SK-N-SH (cell line): ENCODE results near the gene GADD45B. TPM values are rescaled to one million over a fixed set of nuclear protein-coding genes. Genes with fewer than 3 reads are reported as not detected.
A peak's percentile ranks its signal among the peaks of the same experiment; 100 is the strongest.

Experiments used
- CTCF ChIA-PET: fragments of 300-600, 350-600 bp; formaldehyde crosslinking; extraction: SDS; loops from one replicate; lab custom pipeline; 2021; lab: Yijun Ruan, JAX
- POLR2A ChIA-PET: fragments of 350-600 bp; sonication (Branson Sonifier 250); formaldehyde crosslinking; extraction: SDS; loops from one replicate; lab custom pipeline; 2020; ENCODE audit warnings: antibody characterized with exemption, inconsistent platforms; lab: Yijun Ruan, JAX
- DNase-seq: peaks from one replicate; pipeline ENCODE4 v3.0.0; 2012
- H2AFZ ChIP-seq: fragments of 200-600 bp; sonication (generic); 2 replicates; pipeline ENCODE4 v1.8.1; 2016; ENCODE audit warnings: antibody characterized with exemption, mild to moderate bottlenecking, low read depth
- H3F3A ChIP-seq: fragments of 200-600 bp; sonication (generic); replicated peaks from 2 replicates; pipeline ENCODE3; 2016; ENCODE audit warnings: antibody characterized with exemption, mild to moderate bottlenecking; ENCODE audit not compliant: insufficient read depth
- H3K27ac ChIP-seq, 2 experiments: fragments of 200-500 bp in 1 of 2; fragments of 200-600 bp in 1 of 2; sonication (Bioruptor generic) in 1 of 2; sonication (generic), shearing (Covaris generic) in 1 of 2; 2 replicates each; pipeline versions ENCODE4 v1.5.1 to v1.6.1; 2014 to 2016; ENCODE audit warnings: low read depth in 2 of 2, inconsistent platforms in 1 of 2, low read length in 1 of 2, mild to moderate bottlenecking in 1 of 2, mixed read lengths in 1 of 2
- H3K27me3 ChIP-seq: fragments of 200-600 bp; sonication (generic), shearing (Covaris generic); 2 replicates; pipeline ENCODE4 v1.6.1; 2016; ENCODE audit warnings: mixed run types; ENCODE audit not compliant: insufficient read depth
- H3K36me3 ChIP-seq, 2 experiments: fragments of 200-500 bp in 1 of 2; fragments of 200-600 bp in 1 of 2; sonication (Bioruptor generic) in 1 of 2; sonication (generic) in 1 of 2; replicated peaks in 1 of 2; 2 replicates each; pipeline versions ENCODE3 to v1.5.1; 2014 to 2016; ENCODE audit warnings: low read length in 1 of 2, mild to moderate bottlenecking in 1 of 2; ENCODE audit not compliant: insufficient read depth in 2 of 2, control insufficient read depth in 1 of 2
- H3K4me1 ChIP-seq, 2 experiments: fragments of 200-500 bp in 1 of 2; fragments of 200-600 bp in 1 of 2; sonication (Bioruptor generic) in 1 of 2; sonication (generic), shearing (Covaris generic) in 1 of 2; 2 replicates each; pipeline versions ENCODE4 v1.5.1 to v1.6.1; 2014 to 2016; ENCODE audit warnings: low read depth in 1 of 2, low read length in 1 of 2, mixed run types in 1 of 2; ENCODE audit not compliant: insufficient read depth in 2 of 2, control insufficient read depth in 1 of 2
- H3K4me2 ChIP-seq: fragments of 200-600 bp; sonication (generic), shearing (Covaris generic); 2 replicates; pipeline ENCODE4 v1.6.1; 2017; ENCODE audit warnings: mixed run types
- H3K4me3 ChIP-seq, 2 experiments: fragments of 200-500 bp in 1 of 2; fragments of 200-600 bp in 1 of 2; sonication (Bioruptor generic) in 1 of 2; sonication (generic), shearing (Covaris generic) in 1 of 2; 2 replicates each; pipeline versions ENCODE4 v1.5.1 to v1.8.1; 2014 to 2016; ENCODE audit warnings: low read depth in 2 of 2, inconsistent platforms in 1 of 2, low read length in 1 of 2, mild to moderate bottlenecking in 1 of 2, mixed read lengths in 1 of 2, moderate library complexity in 1 of 2
- H3K79me2 ChIP-seq: fragments of 200-600 bp; sonication (generic); 2 replicates; pipeline ENCODE4 v1.8.1; 2017; ENCODE audit warnings: mild to moderate bottlenecking; ENCODE audit not compliant: insufficient read depth
- H3K9ac ChIP-seq: fragments of 200-600 bp; sonication (generic); 2 replicates; pipeline ENCODE4 v1.6.1; 2017; ENCODE audit warnings: mixed run types
- H3K9me2 ChIP-seq: fragments of 200-600 bp; sonication (generic); 2 replicates; pipeline ENCODE4 v1.6.1; 2017; ENCODE audit warnings: mixed run types
- H3K9me3 ChIP-seq: fragments of 200-600 bp; sonication (generic); 2 replicates; pipeline ENCODE4 v1.6.1; 2017; ENCODE audit warnings: mixed run types, mild to moderate bottlenecking, moderate library complexity
- H4K20me1 ChIP-seq: fragments of 200-600 bp; sonication (generic); 2 replicates; pipeline ENCODE4 v1.6.1; 2017; ENCODE audit warnings: mild to moderate bottlenecking, mixed run types; ENCODE audit not compliant: insufficient read depth
- CHD2 ChIP-seq: fragments of 150-350 bp; IDR thresholded peaks from 2 replicates; pipeline ENCODE4 v1.6.1; 2018; ENCODE audit warnings: low read length; ENCODE audit not compliant: partially characterized antibody
- CTCF ChIP-seq: fragments of 200-600 bp; sonication (generic); IDR thresholded peaks from 2 replicates; pipeline ENCODE4 v1.6.1; 2017; ENCODE audit warnings: antibody characterized with exemption, mild to moderate bottlenecking, moderate library complexity
- EP300 ChIP-seq, 2 experiments: IDR thresholded peaks; 2 replicates each; pipeline versions ENCODE4 v1.4.0 to v1.6.1; 2012; ENCODE audit warnings: borderline replicate concordance in 1 of 2, low read depth in 1 of 2, low read length in 1 of 2
- EZH2phosphoT487 ChIP-seq: fragments of 200-600 bp; sonication (generic); IDR thresholded peaks from 2 replicates; pipeline ENCODE4 v1.6.1; 2017; ENCODE audit warnings: low read depth, mixed run types, mild to moderate bottlenecking, antibody characterized with exemption, moderate library complexity, borderline replicate concordance
- FOXJ3 ChIP-seq: sonication (generic); formaldehyde crosslinking; IDR thresholded peaks from 2 replicates; pipeline ENCODE4 v1.5.1; 2020; ENCODE audit warnings: mild to moderate bottlenecking, missing genetic modification reagents
- GABPA ChIP-seq: IDR thresholded peaks from 2 replicates; pipeline ENCODE4 v1.4.0; 2012; ENCODE audit warnings: low read depth, mild to moderate bottlenecking
- IRF3 ChIP-seq: fragments of 150-350 bp; IDR thresholded peaks from 2 replicates; pipeline ENCODE4 v1.6.1; 2016; ENCODE audit warnings: mild to moderate bottlenecking, low read depth, low read length
- MXI1 ChIP-seq: IDR thresholded peaks from 2 replicates; pipeline ENCODE4 v1.6.1; 2012; ENCODE audit warnings: mild to moderate bottlenecking, low read depth, low read length, improper control_type of control experiment
- NRF1 ChIP-seq: IDR thresholded peaks from 2 replicates; pipeline ENCODE4 v1.6.1; 2012; ENCODE audit warnings: low read depth, mild to moderate bottlenecking, low read length
- RAD21 ChIP-seq: IDR thresholded peaks from 2 replicates; pipeline ENCODE4 v1.6.1; 2012; ENCODE audit warnings: mild to moderate bottlenecking, low read length
- RCOR1 ChIP-seq: fragments of 150-350 bp; IDR thresholded peaks from 2 replicates; pipeline ENCODE4 v1.6.1; 2017; ENCODE audit warnings: antibody characterized with exemption, low read length
- RFX5 ChIP-seq: IDR thresholded peaks from 2 replicates; pipeline ENCODE4 v1.6.1; 2012; ENCODE audit warnings: mild to moderate bottlenecking, improper control_type of control experiment, low read length
- SIN3A ChIP-seq: IDR thresholded peaks from 2 replicates; pipeline ENCODE4 v1.6.1; 2012; ENCODE audit warnings: low read depth, mild to moderate bottlenecking, low read length, moderate library complexity, borderline replicate concordance
- TCF12 ChIP-seq: IDR thresholded peaks from 2 replicates; pipeline ENCODE4 v1.4.0; 2012
- USF1 ChIP-seq: IDR thresholded peaks from 2 replicates; pipeline ENCODE4 v1.4.0; 2012; ENCODE audit warnings: low read depth, borderline replicate concordance
- YY1 ChIP-seq: IDR thresholded peaks from 2 replicates; pipeline ENCODE4 v1.4.0; 2012; ENCODE audit warnings: low read depth, mild to moderate bottlenecking
- WGBS: methylation state at CpG from one replicate; pipeline ENCODE4 v1.1.6; 2017; ENCODE audit warnings: low lambda C conversion rate; 5-methylcytosine and 5-hydroxymethylcytosine counted together
- polyA plus RNA-seq, 3 experiments: library from polyadenylated mRNA; depleted of rRNA; stranded (reverse); fragments of >200 nt; gene quantifications; 2 replicates each; pipeline ENCODE4 v1.2.3, GENCODE V29; 2012

GADD45B gene
- polyA plus RNA-seq, 1 of the 3 experiments (the other 2 are of a cell fraction), result 67.6 TPM

- no peak for TF ChIP-seq IRF3
- TF ChIP-seq TCF12, result 0 out of 2 replicates have a peak, but pooled peaks have one; percentile 24
- TF ChIP-seq SIN3A, result peak; percentile 91
- no peak for TF ChIP-seq CTCF
- TF ChIP-seq RCOR1, result no peak
- TF ChIP-seq EP300 (IDR thresholded peaks at IDR 0.05; ENCODE audit: borderline replicate concordance in 1 of 2, low read depth in 1 of 2, low read length in 1 of 2), result peak in 1 of 2 experiments; percentile 59; a peak in 2 of 4 replicates
- peak; percentile 44; the same call in 1 of the 2 replicates for TF ChIP-seq MXI1
Measured at GRCh38 chr19:2475702-2476450, at the start of gene GADD45B (continued).

- Histone ChIP-seq H4K20me1 (peaks cover 22% of the 10 kb centered on the region), H3K9me3 (no peaks in the 10 kb centered on the region), H3K4me3 (peak overlapping the region; percentile 97 to 99), H3K27me3 (no peaks in the 10 kb centered on the region), H3K27ac (peak overlapping the region; percentile 96 to 99), H3K9ac (peak overlapping the region; percentile 97), H3K4me1 (peaks cover 17 to 25% of the 10 kb centered on the region in 2 experiments; a peak in 2 of 4 replicates), H3K79me2 (peaks cover 39% of the 10 kb centered on the region), H3K9me2 (no peaks in the 10 kb centered on the region), H2AFZ (0 out of 2 replicates have a peak overlapping the region, but pooled peaks have one; percentile 82), H3F3A (peaks cover 15% of the 10 kb centered on the region), H3K36me3 (peaks cover 3 to 34% of the 10 kb centered on the region in 2 experiments), H3K4me2 (peak overlapping the region; percentile 100)
- TF ChIP-seq CHD2 (peak; percentile 9), SIN3A (no peak), MXI1 (peak; percentile 97), CTCF (no peak; the same call in 1 of the 2 replicates), USF1 (0 out of 2 replicates have a peak, but pooled peaks have one; percentile 7), EP300 (IDR thresholded peaks at IDR 0.05; ENCODE audit: borderline replicate concordance in 1 of 2, low read depth in 1 of 2, low read length in 1 of 2) (no peak; a peak in 1 of 4 replicates), RCOR1 (no peak), YY1 (no peak), NRF1 (peak; percentile 51; the same call in 1 of the 2 replicates), RAD21 (no peak), FOXJ3 (CRISPR knock-in tag) (no peak), EZH2phosphoT487 (no peak), GABPA (no peak), TCF12 (no peak), RFX5 (no peak)
- DNase-seq, result peak; percentile 94
- ChIA-PET CTCF (interaction anchor here (1.2 to 1.7 kb wide), 3 partner anchors 139 to 184 kb away, joined by 3 to 5 read pairs (median 5); no protein-coding TSS in a partner anchor), POLR2A (interaction anchor here (0.8 to 2.6 kb wide), 6 partner anchors 9 to 356 kb away, joined by 3 to 18 read pairs (median 4); partner anchors contain the start of genes DIRAS1, GADD45B, LMNB2 and SGTA)
- WGBS, result 6% methylated on average over 32 of the region's 66 CpGs
Measured at GRCh38 chr19:2426611-2427428, 49.1 kb upstream of the GADD45B start.
